Measurements from ENCODE around the gene MIGA2.

DNA sequence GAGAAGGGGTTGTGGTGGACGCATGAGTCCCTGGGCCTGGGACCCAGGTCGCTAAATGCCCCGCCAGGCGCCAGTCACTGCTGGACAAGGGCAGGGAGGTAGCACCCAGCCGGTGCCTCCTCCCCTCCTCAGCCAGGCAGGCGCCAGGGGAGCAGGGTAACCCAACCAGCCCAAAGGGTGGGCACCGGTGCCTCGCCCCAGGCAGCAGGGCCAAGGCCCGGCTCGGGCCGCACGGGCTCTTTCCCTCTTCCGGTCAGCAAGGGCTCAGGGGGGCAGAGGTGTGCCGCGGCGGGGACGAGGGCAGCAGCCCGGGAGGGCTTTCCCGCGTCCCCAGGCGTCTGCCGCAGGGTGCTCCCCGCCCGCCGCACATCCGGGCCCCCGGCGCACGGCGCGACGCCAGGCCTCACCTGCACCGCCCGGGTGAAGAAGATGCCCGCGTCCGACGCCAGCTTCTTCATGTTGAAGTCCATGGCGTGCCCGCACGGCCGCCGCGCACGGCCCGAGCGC lies 8.7 kb upstream of the MIGA2 start:
- TF ChIP-seq, protein P1, sequence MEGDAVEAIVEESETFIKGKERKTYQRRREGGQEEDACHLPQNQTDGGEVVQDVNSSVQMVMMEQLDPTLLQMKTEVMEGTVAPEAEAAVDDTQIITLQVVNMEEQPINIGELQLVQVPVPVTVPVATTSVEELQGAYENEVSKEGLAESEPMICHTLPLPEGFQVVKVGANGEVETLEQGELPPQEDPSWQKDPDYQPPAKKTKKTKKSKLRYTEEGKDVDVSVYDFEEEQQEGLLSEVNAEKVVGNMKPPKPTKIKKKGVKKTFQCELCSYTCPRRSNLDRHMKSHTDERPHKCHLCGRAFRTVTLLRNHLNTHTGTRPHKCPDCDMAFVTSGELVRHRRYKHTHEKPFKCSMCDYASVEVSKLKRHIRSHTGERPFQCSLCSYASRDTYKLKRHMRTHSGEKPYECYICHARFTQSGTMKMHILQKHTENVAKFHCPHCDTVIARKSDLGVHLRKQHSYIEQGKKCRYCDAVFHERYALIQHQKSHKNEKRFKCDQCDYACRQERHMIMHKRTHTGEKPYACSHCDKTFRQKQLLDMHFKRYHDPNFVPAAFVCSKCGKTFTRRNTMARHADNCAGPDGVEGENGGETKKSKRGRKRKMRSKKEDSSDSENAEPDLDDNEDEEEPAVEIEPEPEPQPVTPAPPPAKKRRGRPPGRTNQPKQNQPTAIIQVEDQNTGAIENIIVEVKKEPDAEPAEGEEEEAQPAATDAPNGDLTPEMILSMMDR (conservative IDR thresholded peaks at IDR 0.05 in 1 of 2, IDR thresholded peaks at IDR 0.05 in 1 of 2; ENCODE audit: extremely low read depth in 1 of 2, insufficient read depth in 1 of 2, low read depth in 1 of 2, low read length in 2 of 2) = no peak
- no peak for TF ChIP-seq EZH2 (IDR thresholded peaks at IDR 0.05; ENCODE audit: borderline replicate concordance, low read length)

Data from mammary epithelial cell (primary cell).